Panc1 (cell line): ENCODE data around the gene MCM7.

Experiments
- POLR2AphosphoS5 ChIP-seq: IDR thresholded peaks from 2 replicates; pipeline ENCODE4 v1.6.1; 2012; ENCODE audit warnings: mild to moderate bottlenecking, low read depth, low read length, moderate library complexity
- SIN3A ChIP-seq: IDR thresholded peaks from 2 replicates; pipeline ENCODE4 v1.6.1; 2012; ENCODE audit warnings: low read depth, mild to moderate bottlenecking, low read length, moderate library complexity, borderline replicate concordance; ENCODE audit not compliant: insufficient read depth
- TCF7L2 ChIP-seq: IDR thresholded peaks from 2 replicates; pipeline ENCODE4 v1.6.1; 2011; ENCODE audit warnings: mild to moderate bottlenecking, low read depth, low read length, inconsistent platforms
- TF ChIP-seq, protein P1 (sequence below), 2 experiments: IDR thresholded peaks; 2 replicates each; pipeline ENCODE4 v1.6.1; 2011 to 2012; ENCODE audit warnings: low read depth in 2 of 2, control low read depth in 1 of 2, low read length in 1 of 2, mild to moderate bottlenecking in 1 of 2, moderate library complexity in 1 of 2; ENCODE audit not compliant: insufficient read depth in 1 of 2
- TF ChIP-seq, protein P2 (sequence below): fragments of 450-650 bp; IDR thresholded peaks from 2 replicates; pipeline ENCODE4 v1.5.1; 2017; ENCODE audit warnings: mild to moderate bottlenecking

DNA sequence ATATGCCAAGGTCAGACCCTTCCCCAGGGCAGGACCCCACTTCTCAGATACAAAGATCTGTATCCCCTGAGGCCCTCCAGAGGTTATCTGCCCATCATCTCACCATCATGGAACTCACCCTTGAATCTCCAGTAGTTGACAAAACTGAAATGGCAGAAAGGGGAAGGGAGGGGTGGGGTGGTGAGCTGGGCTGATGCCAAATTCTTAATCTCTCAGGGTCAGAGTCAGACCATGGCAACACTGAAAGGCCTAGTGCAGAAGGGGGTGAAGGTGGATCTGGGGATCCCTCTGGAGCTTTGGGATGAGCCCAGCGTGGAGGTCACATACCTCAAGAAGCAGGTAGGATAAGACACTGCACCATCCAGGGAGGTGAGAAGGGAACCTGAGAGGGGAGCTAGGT lies 21.4 kb upstream of the MCM7 start:
- TF ChIP-seq, protein P1, sequence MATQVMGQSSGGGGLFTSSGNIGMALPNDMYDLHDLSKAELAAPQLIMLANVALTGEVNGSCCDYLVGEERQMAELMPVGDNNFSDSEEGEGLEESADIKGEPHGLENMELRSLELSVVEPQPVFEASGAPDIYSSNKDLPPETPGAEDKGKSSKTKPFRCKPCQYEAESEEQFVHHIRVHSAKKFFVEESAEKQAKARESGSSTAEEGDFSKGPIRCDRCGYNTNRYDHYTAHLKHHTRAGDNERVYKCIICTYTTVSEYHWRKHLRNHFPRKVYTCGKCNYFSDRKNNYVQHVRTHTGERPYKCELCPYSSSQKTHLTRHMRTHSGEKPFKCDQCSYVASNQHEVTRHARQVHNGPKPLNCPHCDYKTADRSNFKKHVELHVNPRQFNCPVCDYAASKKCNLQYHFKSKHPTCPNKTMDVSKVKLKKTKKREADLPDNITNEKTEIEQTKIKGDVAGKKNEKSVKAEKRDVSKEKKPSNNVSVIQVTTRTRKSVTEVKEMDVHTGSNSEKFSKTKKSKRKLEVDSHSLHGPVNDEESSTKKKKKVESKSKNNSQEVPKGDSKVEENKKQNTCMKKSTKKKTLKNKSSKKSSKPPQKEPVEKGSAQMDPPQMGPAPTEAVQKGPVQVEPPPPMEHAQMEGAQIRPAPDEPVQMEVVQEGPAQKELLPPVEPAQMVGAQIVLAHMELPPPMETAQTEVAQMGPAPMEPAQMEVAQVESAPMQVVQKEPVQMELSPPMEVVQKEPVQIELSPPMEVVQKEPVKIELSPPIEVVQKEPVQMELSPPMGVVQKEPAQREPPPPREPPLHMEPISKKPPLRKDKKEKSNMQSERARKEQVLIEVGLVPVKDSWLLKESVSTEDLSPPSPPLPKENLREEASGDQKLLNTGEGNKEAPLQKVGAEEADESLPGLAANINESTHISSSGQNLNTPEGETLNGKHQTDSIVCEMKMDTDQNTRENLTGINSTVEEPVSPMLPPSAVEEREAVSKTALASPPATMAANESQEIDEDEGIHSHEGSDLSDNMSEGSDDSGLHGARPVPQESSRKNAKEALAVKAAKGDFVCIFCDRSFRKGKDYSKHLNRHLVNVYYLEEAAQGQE (IDR thresholded peaks at IDR 0.05; ENCODE audit: insufficient read depth in 1 of 2, low read depth in 2 of 2, low read length in 1 of 2), result no peak
- TF ChIP-seq, protein P2, sequence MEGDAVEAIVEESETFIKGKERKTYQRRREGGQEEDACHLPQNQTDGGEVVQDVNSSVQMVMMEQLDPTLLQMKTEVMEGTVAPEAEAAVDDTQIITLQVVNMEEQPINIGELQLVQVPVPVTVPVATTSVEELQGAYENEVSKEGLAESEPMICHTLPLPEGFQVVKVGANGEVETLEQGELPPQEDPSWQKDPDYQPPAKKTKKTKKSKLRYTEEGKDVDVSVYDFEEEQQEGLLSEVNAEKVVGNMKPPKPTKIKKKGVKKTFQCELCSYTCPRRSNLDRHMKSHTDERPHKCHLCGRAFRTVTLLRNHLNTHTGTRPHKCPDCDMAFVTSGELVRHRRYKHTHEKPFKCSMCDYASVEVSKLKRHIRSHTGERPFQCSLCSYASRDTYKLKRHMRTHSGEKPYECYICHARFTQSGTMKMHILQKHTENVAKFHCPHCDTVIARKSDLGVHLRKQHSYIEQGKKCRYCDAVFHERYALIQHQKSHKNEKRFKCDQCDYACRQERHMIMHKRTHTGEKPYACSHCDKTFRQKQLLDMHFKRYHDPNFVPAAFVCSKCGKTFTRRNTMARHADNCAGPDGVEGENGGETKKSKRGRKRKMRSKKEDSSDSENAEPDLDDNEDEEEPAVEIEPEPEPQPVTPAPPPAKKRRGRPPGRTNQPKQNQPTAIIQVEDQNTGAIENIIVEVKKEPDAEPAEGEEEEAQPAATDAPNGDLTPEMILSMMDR, result no peak
- TF ChIP-seq POLR2AphosphoS5 (no peak), TCF7L2 (no peak), SIN3A (no peak)
